Activated CD8-positive, alpha-beta T cell treated with anti-CD3 and anti-CD28 coated beads for 36 hours (primary cell): ENCODE measurements around the gene ZNF90. TPM values are rescaled to one million over a fixed set of nuclear protein-coding genes. Genes with fewer than 3 reads are reported as not detected.
A peak's percentile ranks its signal among the peaks of the same experiment; 100 is the strongest.

ENCODE experiments used
- ATAC-seq: fragments of 200-7000 bp; cut with Tn5 transposase; one replicate; pipeline ENCODE4 v1.10.0; 2021; ENCODE audit warnings: mild to moderate bottlenecking, moderate library complexity
- CTCF ChIA-PET: fragments of 350-600 bp; sonication (Branson Sonifier 250); formaldehyde crosslinking; loops from one replicate; lab custom pipeline; 2021; ENCODE audit warnings: antibody characterized with exemption; lab: Charles Lee
- POLR2A ChIA-PET: fragments of 350-600 bp; sonication (Branson Sonifier 250); formaldehyde crosslinking; loops from one replicate; lab custom pipeline; 2021; ENCODE audit warnings: antibody characterized with exemption; lab: Charles Lee
- DNase-seq: peaks from one replicate; pipeline ENCODE4 v3.0.0-alpha.2; 2020
- H3K27ac Mint-ChIP-seq: one replicate; pipeline ENCODE4 v1.8.0; 2021; ENCODE audit warnings: mild to moderate bottlenecking, mixed read lengths
- H3K27me3 Mint-ChIP-seq: one replicate; pipeline ENCODE4 v1.8.0; 2021; ENCODE audit warnings: mixed read lengths
- H3K36me3 Mint-ChIP-seq: one replicate; pipeline ENCODE4 v1.8.0; 2021; ENCODE audit warnings: low read depth, mixed read lengths
- H3K4me1 Mint-ChIP-seq: one replicate; pipeline ENCODE4 v1.8.0; 2021; ENCODE audit warnings: low read depth, mixed read lengths
- H3K4me3 Mint-ChIP-seq: one replicate; pipeline ENCODE4 v1.8.0; 2021; ENCODE audit warnings: mild to moderate bottlenecking, moderate library complexity, mixed read lengths
- H3K9me3 Mint-ChIP-seq: one replicate; pipeline ENCODE4 v1.8.0; 2021; ENCODE audit warnings: mixed read lengths
- CTCF ChIP-seq: fragments of 200-600 bp; IDR thresholded peaks from one replicate; pipeline ENCODE4 v1.8.0; 2022; ENCODE audit warnings: antibody characterized with exemption, mild to moderate bottlenecking
- intact Hi-C: fragments of 100-400 bp; cut with micrococcal nuclease; formaldehyde crosslinking; loops from one replicate; pipeline ENCODE4 v1.10.0; 2022
- total RNA-seq, 2 experiments: library from RNA; stranded (reverse); gene quantifications; one replicate each; pipeline ENCODE4 v1.2.3, GENCODE V29; 2021

ZNF90 gene
- total RNA-seq: 10 to 100 TPM; 21.4 to 21.9 TPM

- intact Hi-C loops: no loop called here
- Mint-ChIP-seq H3K27me3 (no peaks in the 10 kb centered on the region), H3K27ac (peak within 1 kb of the TSS; percentile 82), H3K4me1 (peaks cover 10% of the 10 kb centered on the region), H3K36me3 (peaks cover 35% of the 10 kb centered on the region), H3K4me3 (peak within 1 kb of the TSS; percentile 95), H3K9me3 (no peaks in the 10 kb centered on the region)
- peak; percentile 98 for DNase-seq
- ChIA-PET POLR2A (interaction anchor here (0.6 to 1.4 kb wide), 6 partner anchors 11 to 681 kb away, joined by 3 to 8 read pairs (median 3); no protein-coding TSS in a partner anchor), CTCF (interaction anchor here (1.3 kb wide), 1 partner anchor 80 kb away, joined by 7 read pairs; no protein-coding TSS in a partner anchor)
- peak; percentile 99 for ATAC-seq
- no peak for TF ChIP-seq CTCF
These were observed at the start of gene ZNF90 for GRCh38 chr19:20077791-20078463. TSS of gene ZNF90 (plus strand) at chr19:20078000. CDS start at chr19:20078133, 133 bp downstream.

- POLR2A ChIA-PET: no interaction called here
- no peak overlapping the region for H3K4me3 Mint-ChIP-seq
- no peak for TF ChIP-seq CTCF
- H3K4me1 Mint-ChIP-seq: no peaks in the 10 kb centered on the region
- no peaks in the 10 kb centered on the region for H3K27me3 Mint-ChIP-seq
- ATAC-seq (no peak), DNase-seq (no peak)
- CTCF ChIA-PET: no interaction called here
- no peaks in the 10 kb centered on the region for H3K9me3 Mint-ChIP-seq
- no peak overlapping the region for H3K27ac Mint-ChIP-seq
- intact Hi-C loops: no loop called here
- peaks cover 28% of the 10 kb centered on the region for H3K36me3 Mint-ChIP-seq
These were observed 49.2 kb upstream of the ZNF90 start for GRCh38 chr19:20028611-20029010.

- Mint-ChIP-seq H3K4me3 (no peak overlapping the region), H3K27ac (no peak overlapping the region), H3K36me3 (peaks cover 21% of the 10 kb centered on the region), H3K27me3 (no peaks in the 10 kb centered on the region), H3K9me3 (no peaks in the 10 kb centered on the region), H3K4me1 (peaks cover 15% of the 10 kb centered on the region)
- no peak for DNase-seq
- no peak for TF ChIP-seq CTCF
- POLR2A ChIA-PET: no interaction called here
- CTCF ChIA-PET: interaction anchor here (1.0 kb wide), 1 partner anchor 38 kb away, joined by 3 read pairs; no protein-coding TSS in a partner anchor
- ATAC-seq: no peak
- intact Hi-C loops: no loop called here
These were observed 41.9 kb upstream of the ZNF90 start for GRCh38 chr19:20035935-20036334.

- DNase-seq (peak; percentile 28), ATAC-seq (no peak)
- intact Hi-C loops: no loop called here
- peak overlapping the region; percentile 98 for H3K27ac Mint-ChIP-seq
- POLR2A ChIA-PET: interaction anchor here (0.5 to 1.9 kb wide), 5 partner anchors 14 to 622 kb away, joined by 3 to 12 read pairs (median 5); partner anchors contain the start of genes ZNF486 and ZNF626
- H3K27me3 Mint-ChIP-seq: no peaks in the 10 kb centered on the region
- TF ChIP-seq CTCF: no peak
- H3K36me3 Mint-ChIP-seq: peaks cover 9% of the 10 kb centered on the region
- peak overlapping the region; percentile 94 for H3K4me3 Mint-ChIP-seq
- no peaks in the 10 kb centered on the region for H3K9me3 Mint-ChIP-seq
- CTCF ChIA-PET: interaction anchor here (1.0 to 1.4 kb wide), 3 partner anchors 13 to 128 kb away, joined by 3 to 5 read pairs (median 4); partner anchors contain the start of gene ZNF486
- peaks cover 15% of the 10 kb centered on the region for H3K4me1 Mint-ChIP-seq
These were observed 39.2 kb upstream of the ZNF90 start for GRCh38 chr19:20038358-20039202.
